ENCODE measurements around the gene USP31. TPM values are rescaled to one million over a fixed set of nuclear protein-coding genes. Genes with fewer than 3 reads are reported as not detected.

The USP31 gene
- total and polyA plus RNA-seq, 2 of the 13 experiments (the other 11 are each of a cell fraction or from before 2014, with no cell fraction given) = 22.5 to 23.3 TPM

DNA sequence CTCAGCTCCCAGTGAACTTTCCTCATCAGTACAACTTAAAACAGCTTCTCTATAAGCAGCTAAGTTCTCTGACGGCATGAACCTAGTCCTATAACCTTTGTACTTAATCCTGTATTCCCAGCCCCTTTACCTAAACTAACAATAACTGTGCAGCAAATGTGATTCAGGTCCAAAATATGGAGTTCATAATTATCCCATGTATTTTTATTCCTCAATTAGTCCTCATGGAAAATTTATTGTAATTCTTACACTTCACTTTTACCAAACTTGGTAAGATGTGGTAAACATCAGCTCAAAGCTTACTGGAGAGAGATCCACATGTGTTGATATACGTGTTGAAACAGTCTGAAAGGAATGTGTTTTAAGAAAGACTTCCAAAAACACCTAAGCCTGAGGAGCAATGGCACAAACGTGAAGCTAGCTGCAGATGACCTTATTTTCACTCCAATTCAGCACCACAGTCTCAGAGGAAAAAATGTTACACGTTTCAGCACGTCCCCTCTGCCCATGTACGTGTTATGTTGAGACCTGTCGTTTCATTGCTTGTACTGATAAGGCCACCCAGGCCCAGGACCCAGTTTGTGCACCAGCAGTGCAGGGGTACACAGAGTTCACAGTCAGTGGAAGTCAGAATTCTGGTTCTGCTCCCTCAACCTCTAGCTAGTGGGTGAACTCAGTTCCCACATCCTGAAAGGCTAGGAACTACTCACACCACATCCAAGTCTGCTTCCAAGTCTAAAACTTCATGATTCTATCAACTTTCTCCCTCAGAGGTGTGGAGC is 7.1 kb downstream of the USP31 start (continued):
- peak; percentile 57 for TF ChIP-seq ZGPAT (CRISPR knock-in tag; IDR thresholded peaks at IDR 0.05)
- TF ChIP-seq, protein P1, sequence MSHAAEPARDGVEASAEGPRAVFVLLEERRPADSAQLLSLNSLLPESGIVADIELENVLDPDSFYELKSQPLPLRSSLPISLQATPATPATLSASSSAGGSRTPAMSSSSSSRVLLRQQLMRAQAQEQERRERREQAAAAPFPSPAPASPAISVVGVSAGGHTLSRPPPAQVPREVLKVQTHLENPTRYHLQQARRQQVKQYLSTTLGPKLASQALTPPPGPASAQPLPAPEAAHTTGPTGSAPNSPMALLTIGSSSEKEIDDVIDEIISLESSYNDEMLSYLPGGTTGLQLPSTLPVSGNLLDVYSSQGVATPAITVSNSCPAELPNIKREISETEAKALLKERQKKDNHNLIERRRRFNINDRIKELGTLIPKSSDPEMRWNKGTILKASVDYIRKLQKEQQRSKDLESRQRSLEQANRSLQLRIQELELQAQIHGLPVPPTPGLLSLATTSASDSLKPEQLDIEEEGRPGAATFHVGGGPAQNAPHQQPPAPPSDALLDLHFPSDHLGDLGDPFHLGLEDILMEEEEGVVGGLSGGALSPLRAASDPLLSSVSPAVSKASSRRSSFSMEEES (CRISPR knock-in tag; IDR thresholded peaks at IDR 0.05) = no peak
- TF ChIP-seq ZNF777 (CRISPR knock-in tag; IDR thresholded peaks at IDR 0.05) = no peak
- TF ChIP-seq MAFK (conservative IDR thresholded peaks at IDR 0.05 in 1 of 2, IDR thresholded peaks at IDR 0.05 in 1 of 2; ENCODE audit: low read length in 2 of 2) = no peak
- TF ChIP-seq SCMH1 (CRISPR knock-in tag; IDR thresholded peaks at IDR 0.05; ENCODE audit: borderline replicate concordance) = no peak
- peak; percentile 66 for TF ChIP-seq FOXA3 (CRISPR knock-in tag; IDR thresholded peaks at IDR 0.05)
- no peak for TF ChIP-seq TFDP2 (CRISPR knock-in tag; IDR thresholded peaks at IDR 0.05)
- TF ChIP-seq SETDB1 (CRISPR knock-in tag; IDR thresholded peaks at IDR 0.05; ENCODE audit: borderline replicate concordance) = no peak
- no peak for TF ChIP-seq ZNF747 (CRISPR knock-in tag; IDR thresholded peaks at IDR 0.05; ENCODE audit: borderline replicate concordance)
- TF ChIP-seq ZNF614 (CRISPR knock-in tag; IDR thresholded peaks at IDR 0.05; ENCODE audit: borderline replicate concordance) = no peak
- TF ChIP-seq NFIC (IDR thresholded peaks at IDR 0.05; ENCODE audit: low read length) = no peak
- peak; percentile 61; the same call in 1 of the 2 replicates for TF ChIP-seq ZNF350 (CRISPR knock-in tag; IDR thresholded peaks at IDR 0.05; ENCODE audit: borderline replicate concordance, low read depth)
- TF ChIP-seq EHMT2 (IDR thresholded peaks at IDR 0.05; ENCODE audit: borderline replicate concordance, low read depth, low read length) = no peak
- TF ChIP-seq ZUFSP (CRISPR knock-in tag; IDR thresholded peaks at IDR 0.05; ENCODE audit: borderline replicate concordance) = no peak
- no peak for TF ChIP-seq ZNF20 (CRISPR knock-in tag; IDR thresholded peaks at IDR 0.05)
- TF ChIP-seq RBAK (CRISPR knock-in tag; IDR thresholded peaks at IDR 0.05) = no peak
- no peak for TF ChIP-seq ZNF367 (CRISPR knock-in tag; IDR thresholded peaks at IDR 0.05; ENCODE audit: borderline replicate concordance)
- TF ChIP-seq MTF1 (CRISPR knock-in tag; IDR thresholded peaks at IDR 0.05) = no peak
- TF ChIP-seq ZNF761 (CRISPR knock-in tag; conservative IDR thresholded peaks at IDR 0.05) = no peak
- no peak for TF ChIP-seq ZMAT5 (CRISPR knock-in tag; IDR thresholded peaks at IDR 0.05; ENCODE audit: borderline replicate concordance, low read depth)
- TF ChIP-seq, protein P2, sequence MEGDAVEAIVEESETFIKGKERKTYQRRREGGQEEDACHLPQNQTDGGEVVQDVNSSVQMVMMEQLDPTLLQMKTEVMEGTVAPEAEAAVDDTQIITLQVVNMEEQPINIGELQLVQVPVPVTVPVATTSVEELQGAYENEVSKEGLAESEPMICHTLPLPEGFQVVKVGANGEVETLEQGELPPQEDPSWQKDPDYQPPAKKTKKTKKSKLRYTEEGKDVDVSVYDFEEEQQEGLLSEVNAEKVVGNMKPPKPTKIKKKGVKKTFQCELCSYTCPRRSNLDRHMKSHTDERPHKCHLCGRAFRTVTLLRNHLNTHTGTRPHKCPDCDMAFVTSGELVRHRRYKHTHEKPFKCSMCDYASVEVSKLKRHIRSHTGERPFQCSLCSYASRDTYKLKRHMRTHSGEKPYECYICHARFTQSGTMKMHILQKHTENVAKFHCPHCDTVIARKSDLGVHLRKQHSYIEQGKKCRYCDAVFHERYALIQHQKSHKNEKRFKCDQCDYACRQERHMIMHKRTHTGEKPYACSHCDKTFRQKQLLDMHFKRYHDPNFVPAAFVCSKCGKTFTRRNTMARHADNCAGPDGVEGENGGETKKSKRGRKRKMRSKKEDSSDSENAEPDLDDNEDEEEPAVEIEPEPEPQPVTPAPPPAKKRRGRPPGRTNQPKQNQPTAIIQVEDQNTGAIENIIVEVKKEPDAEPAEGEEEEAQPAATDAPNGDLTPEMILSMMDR (CRISPR knock-in tag; IDR thresholded peaks at IDR 0.05) = no peak

Measured in HepG2 (cell line).